Esophagus squamous epithelium (tissue), 4 donors: ENCODE data around the gene ENTPD1.

ENCODE experiments used
- CTCF ChIP-seq, 6 experiments: fragments of 450-650 bp in 4 of 6; fragments of 200-600 bp in 2 of 6; sonication (generic) in 2 of 6; IDR thresholded peaks; one replicate each; pipeline ENCODE4 v1.5.1; 2016 to 2019; ENCODE audit warnings: antibody characterized with exemption in 6 of 6, mild to moderate bottlenecking in 4 of 6, moderate library complexity in 4 of 6
- POLR2A ChIP-seq, 4 donors: fragments of 450-650 bp; IDR thresholded peaks; one replicate each; pipeline ENCODE4 v1.6.1; 2017; ENCODE audit warnings: antibody characterized with exemption in 4 of 4, mild to moderate bottlenecking in 4 of 4, moderate library complexity in 3 of 4

GRCh38 chr10:95810198-95810976 is 54.4 kb downstream of the ENTPD1 start:
- TF ChIP-seq CTCF (IDR thresholded peaks at IDR 0.05) = no peak
- TF ChIP-seq POLR2A (IDR thresholded peaks at IDR 0.05) = no peak
